Natural killer cell (primary cell): ENCODE measurements around the gene POU6F2. TPM values are rescaled to one million over a fixed set of nuclear protein-coding genes. Genes with fewer than 3 reads are reported as not detected.

ENCODE experiments used
- ATAC-seq, 3 donors: fragments of 150-1000 bp in 2 of 3; fragments of 200-7000 bp in 1 of 3; cut with Tn5 transposase; 1 replicate in 1 of 3; 2 replicates in 2 of 3; pipeline ENCODE4 v1.10.0; 2021; ENCODE audit warnings: mild to moderate bottlenecking in 2 of 3, moderate library complexity in 2 of 3
- DNase-seq, 2 donors: peaks; one replicate each; pipeline versions ENCODE4 v3.0.0 to v3.0.0-alpha.2; 2013 to 2021; ENCODE audit warnings: mixed read lengths in 1 of 2
- H3K27ac ChIP-seq: one replicate; pipeline ENCODE4 v1.5.1; 2013; ENCODE audit warnings: mild to moderate bottlenecking, low read length
- H3K27me3 ChIP-seq: one replicate; pipeline ENCODE4 v1.6.1; 2013; ENCODE audit warnings: low read length; ENCODE audit not compliant: control insufficient read depth, insufficient read depth
- H3K36me3 ChIP-seq: one replicate; pipeline ENCODE4 v1.6.1; 2013; ENCODE audit warnings: low read length; ENCODE audit not compliant: control insufficient read depth, insufficient read depth
- H3K4me1 ChIP-seq: one replicate; pipeline ENCODE4 v1.6.1; 2013; ENCODE audit warnings: low read length; ENCODE audit not compliant: control insufficient read depth, insufficient read depth
- H3K4me3 ChIP-seq: one replicate; pipeline ENCODE4 v1.5.1; 2013; ENCODE audit warnings: low read length
- H3K9me3 ChIP-seq: one replicate; pipeline ENCODE4 v1.6.1; 2013; ENCODE audit warnings: low read length; ENCODE audit not compliant: control insufficient read depth, insufficient read depth
- H3K27ac Mint-ChIP-seq, 2 donors: one replicate each; pipeline ENCODE4 v1.8.0; 2022; ENCODE audit warnings: mild to moderate bottlenecking in 2 of 2, mixed read lengths in 2 of 2, moderate library complexity in 1 of 2
- H3K27me3 Mint-ChIP-seq, 2 donors: one replicate each; pipeline ENCODE4 v1.8.0; 2022; ENCODE audit warnings: low read depth in 2 of 2, mixed read lengths in 2 of 2
- H3K36me3 Mint-ChIP-seq: one replicate; pipeline ENCODE4 v1.8.0; 2022; ENCODE audit warnings: mixed read lengths
- H3K4me1 Mint-ChIP-seq, 2 donors: one replicate each; pipeline ENCODE4 v1.8.0; 2022; ENCODE audit warnings: mixed read lengths in 2 of 2
- H3K4me3 Mint-ChIP-seq: one replicate; pipeline ENCODE4 v1.8.0; 2022; ENCODE audit warnings: mild to moderate bottlenecking, moderate library complexity, mixed read lengths
- H3K9me3 Mint-ChIP-seq, 2 donors: one replicate each; pipeline ENCODE4 v1.8.0; 2022; ENCODE audit warnings: mixed read lengths in 2 of 2
- CTCF ChIP-seq: fragments of 200-600 bp; IDR thresholded peaks from one replicate; pipeline ENCODE4 v1.8.0; 2022; ENCODE audit warnings: antibody characterized with exemption
- WGBS: methylation state at CpG from one replicate; pipeline ENCODE4 v1.1.7; 2013; ENCODE audit warnings: missing lambda C conversion rate; ENCODE audit not compliant: insufficient coverage; 5-methylcytosine and 5-hydroxymethylcytosine counted together
- intact Hi-C: fragments of 100-400 bp; cut with micrococcal nuclease; formaldehyde crosslinking; loops from one replicate; pipeline ENCODE4 v1.14.2; 2022
- total RNA-seq, 4 donors: library from RNA; stranded (reverse); fragments of 120-200 nt in 1 of 4; gene quantifications; one replicate each; pipeline versions ENCODE4 v1.2.3 to v1.2.4, GENCODE V29; 2013 to 2022

The POU6F2 gene
- total RNA-seq, 3 donors from 2014 or later (not counting 1 experiment from before 2014, with no cell fraction given) = 0.28 to 0.29 TPM; not detected in 1

- no peak for TF ChIP-seq CTCF
- no peaks in the 10 kb centered on the region for H3K4me1 ChIP-seq
Measured at GRCh38 chr7:39342763-39343162, 365.1 kb downstream of the POU6F2 start.

GRCh38 chr7:39349452-39350123 lies 371.9 kb downstream of the POU6F2 start:
- Histone ChIP-seq H3K36me3 (no peaks in the 10 kb centered on the region), H3K27me3 (no peaks in the 10 kb centered on the region), H3K27ac (no peak overlapping the region), H3K9me3 (no peaks in the 10 kb centered on the region), H3K4me1 (no peaks in the 10 kb centered on the region), H3K4me3 (no peak overlapping the region)
- no peak overlapping the region for H3K27ac Mint-ChIP-seq
- H3K27me3 Mint-ChIP-seq = peaks cover 0 to 7% of the 10 kb centered on the region in 2 donors
- ATAC-seq (no peak), DNase-seq (no peak)
- TF ChIP-seq CTCF = no peak
- no peaks in the 10 kb centered on the region for H3K36me3 Mint-ChIP-seq
- 83% methylated on average over 7 of the region's 7 CpGs for WGBS
- no peaks in the 10 kb centered on the region for H3K9me3 Mint-ChIP-seq
- no peaks in the 10 kb centered on the region for H3K4me1 Mint-ChIP-seq
- H3K4me3 Mint-ChIP-seq = no peak overlapping the region
- intact Hi-C loops = no loop called here

More at GRCh38 chr7:39342763-39343162, 365.1 kb downstream of the POU6F2 start:
- no peak overlapping the region for H3K27ac Mint-ChIP-seq
- 100% methylated on average over 1 of the region's 3 CpGs for WGBS
- ATAC-seq (no peak), DNase-seq (no peak)
- Histone ChIP-seq H3K9me3 (no peaks in the 10 kb centered on the region), H3K36me3 (no peaks in the 10 kb centered on the region), H3K4me3 (no peak overlapping the region), H3K27ac (no peak overlapping the region), H3K27me3 (no peaks in the 10 kb centered on the region)
- no peaks in the 10 kb centered on the region for H3K9me3 Mint-ChIP-seq
- intact Hi-C loops = no loop called here
- H3K4me3 Mint-ChIP-seq = no peak overlapping the region
- H3K4me1 Mint-ChIP-seq = no peaks in the 10 kb centered on the region
- no peaks in the 10 kb centered on the region for H3K36me3 Mint-ChIP-seq
- peaks cover 6 to 17% of the 10 kb centered on the region in 2 donors for H3K27me3 Mint-ChIP-seq

GRCh38 chr7:39353615-39354376 lies 376.1 kb downstream of the POU6F2 start:
- no peak for DNase-seq
- intact Hi-C loops = no loop called here
- Mint-ChIP-seq H3K4me3 (no peak overlapping the region), H3K36me3 (no peaks in the 10 kb centered on the region), H3K4me1 (peaks cover 7 to 12% of the 10 kb centered on the region in 2 donors), H3K9me3 (no peaks in the 10 kb centered on the region), H3K27ac (no peak overlapping the region), H3K27me3 (no peaks in the 10 kb centered on the region)
- no peak for ATAC-seq
- 94% methylated on average over 16 of the region's 17 CpGs for WGBS
- Histone ChIP-seq H3K27ac (no peak overlapping the region), H3K9me3 (no peaks in the 10 kb centered on the region), H3K4me3 (no peak overlapping the region), H3K36me3 (no peaks in the 10 kb centered on the region), H3K27me3 (no peaks in the 10 kb centered on the region), H3K4me1 (no peaks in the 10 kb centered on the region)
- TF ChIP-seq CTCF = no peak
